Activated gamma-delta T cell treated with Interleukin-2 at 50 U/mL for 16 hours (primary cell): Measurements from ENCODE around the gene EFCAB13.
"Not testable (repeated sequence)": the region's sequence is repeated elsewhere in the genome, so short reads cannot be mapped to it uniquely, and the experiment has no call there.

ENCODE experiments used
- DNase-seq: peaks from one replicate; pipeline ENCODE4 v3.0.0-alpha.2; 2020

Gene EFCAB13

DNA sequence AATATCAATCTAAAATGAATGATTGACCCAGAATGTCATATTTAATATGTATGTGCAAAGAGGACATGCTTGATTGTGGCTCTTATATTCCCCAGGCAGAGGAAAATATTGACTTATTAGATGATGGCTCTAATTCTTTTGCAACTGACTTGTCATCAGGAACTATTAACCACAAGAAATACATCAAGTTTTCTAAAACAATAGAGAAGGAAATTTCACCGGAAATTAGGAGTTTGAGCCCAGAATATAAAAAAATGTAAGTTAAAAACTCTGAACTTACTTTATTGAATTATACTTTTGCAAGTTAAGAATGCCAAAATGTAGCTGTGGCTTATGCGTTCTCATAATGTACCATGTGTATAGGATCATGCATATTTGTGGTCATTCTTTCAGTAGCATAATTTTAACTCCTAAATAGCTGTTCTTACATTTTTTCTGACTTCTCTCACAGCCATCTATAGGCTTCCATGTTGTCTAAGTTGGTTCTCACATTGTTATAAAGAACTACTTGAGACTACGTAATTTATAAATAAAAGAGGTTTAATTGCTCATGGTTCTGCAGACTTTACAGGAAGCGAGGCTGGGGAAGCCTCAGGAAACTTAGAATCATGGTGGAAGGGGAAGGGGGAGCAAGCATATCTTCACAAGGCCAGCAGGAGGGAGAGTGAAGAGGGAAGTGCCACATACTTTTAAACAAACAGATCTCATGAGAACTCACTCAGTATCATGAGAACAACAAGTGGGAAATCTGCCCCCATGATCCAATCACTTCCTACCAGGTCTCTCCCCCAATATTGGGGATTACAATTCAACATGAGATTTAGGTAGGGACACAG, 11.6 kb downstream of the EFCAB13 start:
- DNase-seq = no peak

DNA sequence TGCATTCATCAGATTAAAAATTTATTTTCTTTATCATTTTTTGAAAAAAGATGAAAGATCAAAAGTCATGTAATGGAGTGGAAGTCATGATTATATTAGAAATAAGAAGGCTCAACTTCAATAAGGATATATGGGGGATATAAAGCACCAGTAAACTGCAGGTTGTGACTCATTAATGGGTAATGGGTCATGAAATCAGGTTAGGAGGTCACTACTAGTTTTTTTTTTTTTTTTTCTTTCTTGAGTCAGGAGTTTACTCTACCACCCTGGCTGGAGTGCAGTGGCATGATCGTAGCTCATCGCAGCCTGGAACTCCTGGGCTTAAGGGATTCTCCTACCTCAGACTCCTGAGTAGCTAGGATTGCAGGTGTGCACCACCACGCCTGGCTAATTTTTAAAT, 14.3 kb downstream of the EFCAB13 start:
- DNase-seq = no peak

DNA sequence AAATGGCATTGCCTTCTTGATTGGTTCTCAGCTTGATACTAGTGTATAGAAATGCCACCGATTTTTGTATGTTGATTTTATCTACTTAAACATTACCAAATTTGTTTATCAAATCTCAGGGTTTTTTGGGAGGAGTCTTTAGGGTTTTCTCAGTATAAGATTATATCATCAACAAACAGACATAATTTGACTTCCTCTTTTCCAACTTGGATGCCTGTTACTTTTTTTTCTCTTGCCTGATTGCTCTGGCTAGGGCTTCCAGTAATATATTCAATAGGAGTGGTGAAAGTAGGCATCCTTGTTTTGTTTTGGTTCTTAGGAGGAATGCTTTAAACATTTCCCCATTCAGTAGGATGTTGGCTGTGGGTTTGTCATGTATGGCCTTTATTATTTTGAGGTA, 29.1 kb downstream of the EFCAB13 start:
- no peak for DNase-seq

GRCh38 chr17:47358652-47359051, 34.9 kb downstream of the EFCAB13 start:
- DNase-seq = no peak

DNA sequence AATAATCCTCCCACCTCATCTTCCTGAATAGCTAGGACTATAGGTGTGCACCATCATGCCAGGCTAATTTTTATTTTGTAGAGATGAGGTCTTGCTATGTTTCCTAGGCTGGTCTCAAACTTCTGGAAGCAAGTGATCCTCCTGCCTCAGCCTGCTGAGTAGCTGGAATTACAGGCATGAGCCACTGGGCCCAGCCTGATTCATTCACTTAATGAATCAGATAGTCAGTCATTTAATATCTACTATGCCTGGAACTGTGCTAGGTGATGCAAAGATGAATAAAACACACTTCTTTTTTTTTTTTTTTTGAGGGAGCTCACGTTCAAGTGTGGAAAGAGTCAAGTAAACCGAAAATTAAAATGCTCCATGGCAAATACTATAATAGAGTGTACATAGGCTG, 39.4 kb downstream of the EFCAB13 start:
- DNase-seq = no peak

DNA sequence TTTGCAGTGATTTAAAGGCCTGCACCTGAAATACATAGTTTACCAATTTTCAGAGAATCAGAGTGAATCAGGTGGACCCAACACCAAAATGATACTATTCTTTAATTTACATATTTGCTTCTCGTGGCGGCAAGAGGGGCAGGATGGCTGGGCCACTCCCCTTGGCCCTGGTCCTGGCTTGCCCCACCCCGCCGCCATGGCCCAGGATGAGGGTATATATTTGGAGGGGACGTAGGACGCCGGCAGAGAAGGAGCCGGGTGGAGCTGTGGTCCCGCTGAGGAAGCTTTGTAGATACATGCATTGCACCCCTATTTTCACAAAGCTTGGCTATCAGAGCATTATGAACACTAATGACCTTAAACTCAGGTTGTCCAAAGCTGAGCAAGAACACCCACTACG, 43.5 kb downstream of the EFCAB13 start:
- DNase-seq = no peak

DNA sequence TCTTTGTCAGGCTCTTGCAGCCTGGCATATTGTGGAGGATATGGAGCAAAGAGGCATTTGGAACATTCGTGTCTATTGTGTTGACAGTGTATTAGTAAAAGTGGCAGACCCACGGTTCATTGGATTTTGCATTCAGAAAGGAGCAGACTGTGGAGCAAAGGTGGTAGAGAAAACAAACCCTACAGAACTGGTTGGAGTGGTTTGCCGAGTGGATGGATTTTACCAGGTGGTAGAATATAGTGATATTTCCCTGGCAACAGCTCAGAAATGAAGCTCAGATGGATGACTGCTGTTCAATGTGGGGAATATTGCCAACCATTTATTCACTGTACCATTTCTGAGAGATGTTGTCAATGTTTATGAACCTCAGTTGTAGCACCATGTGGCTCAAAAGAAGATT, 44.5 kb downstream of the EFCAB13 start:
- no peak for DNase-seq

GRCh38 chr17:47370899-47371298, 47.1 kb downstream of the EFCAB13 start:
- not testable (repeated sequence) for DNase-seq

- DNase-seq = no peak
Measured at GRCh38 chr17:47373002-47373401, 49.2 kb downstream of the EFCAB13 start.

- no peak for DNase-seq
Measured at GRCh38 chr17:47376247-47376646, 52.5 kb downstream of the EFCAB13 start.

DNA sequence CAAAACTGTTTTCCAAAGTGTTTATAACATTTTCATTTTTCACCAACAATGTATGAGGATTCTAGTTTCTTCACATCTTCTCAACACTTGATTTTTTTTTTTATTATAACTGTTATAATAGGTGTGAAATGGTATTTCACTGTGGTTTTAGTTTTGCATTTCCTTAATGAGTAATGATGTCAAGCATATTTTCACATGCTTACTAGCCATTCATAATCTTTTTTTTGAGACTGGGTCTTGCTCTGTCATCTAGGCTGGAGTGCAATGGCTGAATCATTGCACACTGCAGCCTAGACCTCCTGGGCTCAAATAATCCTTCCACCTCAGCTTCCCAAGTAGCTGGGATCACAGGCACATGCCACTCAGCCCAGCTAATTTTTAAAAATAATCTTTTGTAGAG, 65.1 kb downstream of the EFCAB13 start:
- DNase-seq = no peak

- DNase-seq = not testable (repeated sequence)
Measured at GRCh38 chr17:47397532-47398128, 73.9 kb downstream of the EFCAB13 start.

DNA sequence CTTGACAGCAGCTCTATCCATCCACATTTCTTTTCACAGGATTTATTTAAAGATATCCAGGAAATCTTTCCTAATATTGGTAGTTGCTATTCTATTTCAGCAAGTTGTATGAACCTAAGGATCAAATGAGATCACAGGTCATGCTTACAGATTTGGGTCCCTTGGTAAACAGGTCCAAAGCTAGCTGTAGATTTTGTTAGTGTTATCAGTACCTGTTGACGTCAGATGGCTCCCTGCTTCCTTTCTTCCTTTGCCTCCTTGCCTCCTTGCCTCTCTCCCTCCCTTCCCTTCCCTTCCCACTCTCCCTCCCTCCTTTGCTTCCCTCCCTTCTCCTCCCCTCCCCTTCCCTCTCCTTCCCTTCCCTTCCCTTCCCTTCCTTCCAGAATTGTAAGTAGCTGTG, 76.6 kb downstream of the EFCAB13 start:
- no peak for DNase-seq

DNA sequence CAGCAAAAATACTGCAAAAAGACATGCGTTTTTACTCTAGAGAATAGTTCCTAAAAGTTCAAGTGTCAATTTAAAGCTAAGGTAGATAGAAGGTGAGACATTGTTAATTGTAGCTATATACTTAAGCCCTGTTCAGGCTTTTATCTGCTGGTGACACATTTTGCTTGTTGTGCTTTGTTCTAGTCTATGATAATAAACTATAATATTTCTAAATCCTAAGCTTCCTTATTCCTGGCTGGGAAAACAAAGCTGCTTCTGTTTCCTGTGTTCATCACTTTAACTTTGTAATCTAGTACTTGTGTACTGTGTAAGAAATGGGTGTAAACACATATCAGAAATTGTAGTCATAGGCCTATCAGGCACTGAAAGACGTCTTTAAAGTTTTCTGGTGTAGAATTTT, 77.3 kb downstream of the EFCAB13 start:
- DNase-seq = no peak

- no peak for DNase-seq
Measured at GRCh38 chr17:47404006-47404405, 80.3 kb downstream of the EFCAB13 start.

- DNase-seq = no peak
Measured at GRCh38 chr17:47404875-47405274, 81.1 kb downstream of the EFCAB13 start.

DNA sequence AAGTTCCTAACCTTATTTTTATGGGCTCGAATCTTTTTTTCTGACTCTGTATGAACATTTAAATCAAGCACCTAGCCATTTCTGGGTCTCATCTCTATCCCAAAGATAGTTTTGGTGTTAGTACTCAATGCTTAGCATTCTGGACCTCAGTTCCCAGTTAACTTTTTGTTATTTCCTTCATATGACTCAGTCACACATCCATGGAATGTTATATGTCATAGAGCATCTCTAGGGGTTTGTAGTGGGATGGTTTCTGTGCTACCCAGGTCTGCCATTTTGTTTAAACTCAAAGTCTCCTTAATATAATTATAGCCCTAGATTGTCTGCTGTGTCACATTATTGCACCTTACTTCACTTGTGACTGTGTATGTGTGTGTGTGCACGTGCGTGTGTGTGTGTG, 90.1 kb downstream of the EFCAB13 start:
- DNase-seq = no peak

- DNase-seq = no peak
Measured at GRCh38 chr17:47414612-47415011, 90.9 kb downstream of the EFCAB13 start.

- DNase-seq = no peak
Measured at GRCh38 chr17:47423406-47424295, 99.9 kb downstream of the EFCAB13 start.

DNA sequence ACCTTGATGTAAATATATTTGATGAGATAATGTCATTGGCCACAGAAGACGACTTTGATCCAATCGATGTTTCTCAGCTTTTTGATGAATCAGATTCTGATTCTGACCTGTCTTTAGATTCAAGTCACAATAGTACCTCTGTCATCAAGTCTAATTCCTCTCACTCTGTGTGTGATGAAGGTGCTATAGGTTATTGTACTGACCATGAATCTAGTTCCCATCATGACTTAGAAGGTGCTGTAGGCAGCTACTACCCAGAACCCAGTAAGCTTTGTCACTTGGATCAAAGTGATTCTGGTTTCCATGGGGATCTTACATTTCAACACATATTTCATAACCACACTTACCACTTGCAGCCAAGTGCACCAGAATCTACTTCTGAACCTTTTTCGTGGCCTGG, 101.5 kb downstream of the EFCAB13 start:
- not testable (repeated sequence) for DNase-seq

GRCh38 chr17:47425887-47426635, 102.3 kb downstream of the EFCAB13 start:
- not testable (repeated sequence) for DNase-seq

GRCh38 chr17:47427985-47428384, 104.2 kb downstream of the EFCAB13 start:
- DNase-seq = no peak

DNA sequence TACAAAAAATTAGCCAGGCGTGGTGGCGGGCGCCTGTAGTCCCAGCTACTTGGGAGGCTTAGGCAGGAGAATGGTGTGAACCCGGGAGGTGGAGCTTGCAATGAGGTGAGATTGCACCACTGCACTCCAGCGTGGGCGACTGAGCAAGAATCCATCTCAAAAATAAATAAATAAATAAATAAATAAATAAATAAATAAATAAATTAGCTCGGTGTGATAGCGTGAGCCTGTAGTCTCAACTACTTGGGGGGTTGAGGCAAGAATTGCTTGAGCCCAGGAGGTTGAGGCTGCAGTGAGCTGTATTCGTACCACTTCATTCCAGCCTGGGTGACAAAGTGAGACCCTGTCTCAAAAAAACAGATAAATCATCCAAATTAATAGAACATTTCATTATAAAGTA, 108.5 kb downstream of the EFCAB13 start:
- DNase-seq = not testable (repeated sequence)
